Endothelial cell of umbilical vein (primary cell): Measurements from ENCODE around the gene SLC4A2.

Experiments
- CTCF ChIP-seq, 2 donors: IDR thresholded peaks; 1 replicate in 1 of 2; 2 replicates in 1 of 2; pipeline ENCODE4 v1.5.1; 2011; ENCODE audit warnings: low read length in 2 of 2, mild to moderate bottlenecking in 2 of 2, moderate library complexity in 2 of 2, control low read depth in 1 of 2, inconsistent platforms in 1 of 2, low read depth in 1 of 2; ENCODE audit not compliant: insufficient read depth in 1 of 2; ENCODE audit errors: extremely low read depth in 1 of 2
- EZH2 ChIP-seq: IDR thresholded peaks from 2 replicates; pipeline ENCODE4 v1.6.1; 2012; ENCODE audit warnings: borderline replicate concordance, low read depth, mild to moderate bottlenecking, moderate library complexity, low read length, inconsistent platforms; ENCODE audit not compliant: severe bottlenecking
- GATA2 ChIP-seq: IDR thresholded peaks from 2 replicates; pipeline ENCODE4 v1.7.0; 2011; ENCODE audit warnings: low read depth, mild to moderate bottlenecking, moderate library complexity, mixed read lengths, low read length; ENCODE audit not compliant: insufficient read length, insufficient read depth
- MYC ChIP-seq: IDR thresholded peaks from one replicate; pipeline ENCODE4 v1.6.1; 2011; ENCODE audit warnings: mild to moderate bottlenecking, low read depth, low read length
- POLR2A ChIP-seq: IDR thresholded peaks from 2 replicates; pipeline ENCODE4 v1.6.1; 2012; ENCODE audit warnings: low read depth, mild to moderate bottlenecking, control low read depth, low read length
- POLR2AphosphoS5 ChIP-seq: IDR thresholded peaks from 2 replicates; pipeline ENCODE4 v1.6.1; 2012; ENCODE audit warnings: low read depth, mild to moderate bottlenecking, control low read depth, low read length, moderate library complexity; ENCODE audit not compliant: insufficient read depth

- TF ChIP-seq POLR2A (no peak), CTCF (IDR thresholded peaks at IDR 0.05; ENCODE audit: extremely low read depth in 1 of 2, insufficient read depth in 1 of 2, low read depth in 1 of 2, low read length in 2 of 2) (no peak), POLR2AphosphoS5 (no peak), GATA2 (no peak), MYC (no peak), EZH2 (no peak)
These were observed 44.6 kb downstream of the SLC4A2 start for GRCh38 chr7:151103973-151104372.
